Sigmoid colon (tissue), 4 donors: ENCODE results near the gene SALL1.

Experiments used
- CTCF ChIP-seq, 4 experiments: fragments of 450-650 bp in 3 of 4; fragments of 200-600 bp in 1 of 4; IDR thresholded peaks; one replicate each; pipeline ENCODE4 v1.5.1; 2016 to 2019; ENCODE audit warnings: antibody characterized with exemption in 4 of 4, mild to moderate bottlenecking in 3 of 4, moderate library complexity in 2 of 4
- EP300 ChIP-seq, 4 donors: sonication (generic); formaldehyde crosslinking; IDR thresholded peaks; one replicate each; pipeline ENCODE4 v1.6.1; 2017; ENCODE audit warnings: antibody characterized with exemption in 4 of 4
- POLR2A ChIP-seq, 2 donors: fragments of 450-650 bp; IDR thresholded peaks; one replicate each; pipeline ENCODE4 v1.6.1; 2016; ENCODE audit warnings: antibody characterized with exemption in 2 of 2, mild to moderate bottlenecking in 2 of 2, moderate library complexity in 2 of 2
- POLR2AphosphoS5 ChIP-seq, 4 donors: sonication (generic); formaldehyde crosslinking; IDR thresholded peaks; one replicate each; pipeline ENCODE4 v1.6.1; 2017; ENCODE audit warnings: antibody characterized with exemption in 4 of 4

GRCh38 chr16:51095084-51095881, 55.8 kb downstream of the SALL1 start:
- no peak for TF ChIP-seq CTCF (IDR thresholded peaks at IDR 0.05)
- TF ChIP-seq POLR2A (IDR thresholded peaks at IDR 0.05): no peak
- no peak for TF ChIP-seq POLR2AphosphoS5 (IDR thresholded peaks at IDR 0.05)
- TF ChIP-seq EP300 (IDR thresholded peaks at IDR 0.05): no peak
